MM.1S (cell line): ENCODE data around the gene TBATA.

ENCODE experiments used
- EZH2 ChIP-seq: fragments of 300-600 bp; sonication (generic); optimal IDR thresholded peaks from 2 replicates; pipeline ENCODE3; 2017; ENCODE audit warnings: low read depth, mild to moderate bottlenecking, antibody characterized with exemption, low read length, mixed read lengths
- EZH2phosphoT487 ChIP-seq: fragments of 300-600 bp; sonication (generic); IDR thresholded peaks from 2 replicates; pipeline ENCODE4 v1.6.1; 2018; ENCODE audit warnings: antibody characterized with exemption, low read length
- TF ChIP-seq, protein P1 (sequence below): fragments of 300-600 bp; sonication (generic); IDR thresholded peaks from 2 replicates; pipeline ENCODE4 v1.5.1; 2016; ENCODE audit warnings: antibody characterized with exemption, low read length, mixed read lengths

DNA sequence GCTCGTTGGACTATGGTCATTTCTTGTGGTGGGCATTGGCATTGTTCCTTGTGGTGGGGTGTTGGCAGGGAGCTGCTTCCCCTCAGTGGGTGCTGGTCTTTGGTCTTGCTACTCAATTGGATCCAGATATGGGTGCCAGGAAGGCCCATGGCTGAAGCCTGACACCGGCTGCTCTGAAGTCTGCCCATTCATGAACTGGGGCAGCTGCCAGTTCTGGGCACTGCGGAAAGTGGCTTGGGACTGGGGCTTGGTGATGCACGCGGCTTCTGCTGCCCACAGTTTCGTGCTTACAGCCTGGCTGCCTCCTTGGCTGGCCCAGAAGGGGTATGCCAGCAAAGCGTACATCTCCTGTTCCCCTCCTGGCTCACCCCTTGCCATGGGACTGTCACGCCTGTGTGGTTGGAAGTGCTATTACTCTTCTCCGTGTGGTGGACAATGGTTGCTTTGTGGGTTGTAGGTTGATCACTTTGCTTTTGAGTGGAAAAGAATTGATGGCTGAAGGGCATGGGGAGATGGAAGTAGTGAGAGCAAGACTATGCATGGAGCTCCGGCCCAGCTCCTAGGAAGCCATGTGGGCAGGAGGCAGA, 58.2 kb downstream of the TBATA start:
- TF ChIP-seq, protein P1, sequence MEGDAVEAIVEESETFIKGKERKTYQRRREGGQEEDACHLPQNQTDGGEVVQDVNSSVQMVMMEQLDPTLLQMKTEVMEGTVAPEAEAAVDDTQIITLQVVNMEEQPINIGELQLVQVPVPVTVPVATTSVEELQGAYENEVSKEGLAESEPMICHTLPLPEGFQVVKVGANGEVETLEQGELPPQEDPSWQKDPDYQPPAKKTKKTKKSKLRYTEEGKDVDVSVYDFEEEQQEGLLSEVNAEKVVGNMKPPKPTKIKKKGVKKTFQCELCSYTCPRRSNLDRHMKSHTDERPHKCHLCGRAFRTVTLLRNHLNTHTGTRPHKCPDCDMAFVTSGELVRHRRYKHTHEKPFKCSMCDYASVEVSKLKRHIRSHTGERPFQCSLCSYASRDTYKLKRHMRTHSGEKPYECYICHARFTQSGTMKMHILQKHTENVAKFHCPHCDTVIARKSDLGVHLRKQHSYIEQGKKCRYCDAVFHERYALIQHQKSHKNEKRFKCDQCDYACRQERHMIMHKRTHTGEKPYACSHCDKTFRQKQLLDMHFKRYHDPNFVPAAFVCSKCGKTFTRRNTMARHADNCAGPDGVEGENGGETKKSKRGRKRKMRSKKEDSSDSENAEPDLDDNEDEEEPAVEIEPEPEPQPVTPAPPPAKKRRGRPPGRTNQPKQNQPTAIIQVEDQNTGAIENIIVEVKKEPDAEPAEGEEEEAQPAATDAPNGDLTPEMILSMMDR, result no peak
- TF ChIP-seq EZH2phosphoT487, result no peak
- TF ChIP-seq EZH2, result no peak
